Hepatocyte (in vitro differentiated cells): ENCODE measurements around the gene NIT2. TPM values are rescaled to one million over a fixed set of nuclear protein-coding genes. Genes with fewer than 3 reads are reported as not detected.

Experiments used
- DNase-seq: peaks from one replicate; pipeline ENCODE4 v3.0.0-alpha.2; 2016; ENCODE audit warnings: low spot score
- H2AFZ ChIP-seq: fragments of 200-600 bp; sonication (generic); 2 replicates; pipeline ENCODE4 v1.6.0; 2016; ENCODE audit warnings: antibody characterized with exemption, mild to moderate bottlenecking
- H3K27ac ChIP-seq: fragments of 200-600 bp; sonication (generic); 2 replicates; pipeline ENCODE4 v1.5.1; 2016; ENCODE audit warnings: mild to moderate bottlenecking
- H3K27me3 ChIP-seq: fragments of 200-600 bp; sonication (generic); 2 replicates; pipeline ENCODE4 v1.6.1; 2016
- H3K36me3 ChIP-seq: fragments of 200-600 bp; sonication (generic); replicated peaks from 2 replicates; pipeline ENCODE4 v1.5.1; 2016; ENCODE audit warnings: low read depth; ENCODE audit not compliant: insufficient read depth
- H3K4me1 ChIP-seq: fragments of 200-600 bp; sonication (generic); 2 replicates; pipeline ENCODE4 v1.5.1; 2016; ENCODE audit warnings: mild to moderate bottlenecking, moderate library complexity; ENCODE audit not compliant: insufficient read depth
- H3K4me2 ChIP-seq: fragments of 200-600 bp; sonication (generic); 2 replicates; pipeline ENCODE4 v1.6.0; 2016
- H3K4me3 ChIP-seq: fragments of 200-600 bp; sonication (generic); 2 replicates; pipeline ENCODE4 v1.5.1; 2016; ENCODE audit warnings: mild to moderate bottlenecking
- H3K79me2 ChIP-seq: fragments of 200-600 bp; sonication (generic); 2 replicates; pipeline ENCODE4 v1.6.0; 2017; ENCODE audit warnings: mild to moderate bottlenecking
- H3K9me2 ChIP-seq: fragments of 200-600 bp; sonication (generic); replicated peaks from 2 replicates; pipeline ENCODE4 v1.6.0; 2017; ENCODE audit warnings: mild to moderate bottlenecking; ENCODE audit not compliant: insufficient read depth
- H3K9me3 ChIP-seq: fragments of 200-600 bp; sonication (generic); 2 replicates; pipeline ENCODE4 v1.5.1; 2016; ENCODE audit warnings: low read depth, mild to moderate bottlenecking
- H4K20me1 ChIP-seq: fragments of 200-600 bp; sonication (generic); 2 replicates; pipeline ENCODE4 v1.6.0; 2016; ENCODE audit warnings: mild to moderate bottlenecking; ENCODE audit not compliant: insufficient read depth, poor library complexity, severe bottlenecking
- EZH2 ChIP-seq: fragments of 200-600 bp; sonication (generic); IDR thresholded peaks from 2 replicates; pipeline ENCODE4 v1.6.1; 2016; ENCODE audit warnings: antibody characterized with exemption, mild to moderate bottlenecking, borderline replicate concordance
- EZH2phosphoT487 ChIP-seq: fragments of 200-600 bp; sonication (generic); IDR thresholded peaks from one replicate; pipeline ENCODE4 v1.6.1; 2018; ENCODE audit warnings: antibody characterized with exemption, mild to moderate bottlenecking, low read depth, moderate library complexity; ENCODE audit not compliant: unreplicated experiment, severe bottlenecking
- WGBS: methylation state at CpG from one replicate; pipeline ENCODE4 v1.1.6; 2016; ENCODE audit warnings: low lambda C conversion rate; ENCODE audit errors: missing lambda C conversion rate; 5-methylcytosine and 5-hydroxymethylcytosine counted together
- polyA plus RNA-seq: library from polyadenylated mRNA; unstranded; fragments of >200 nt; fragmentation: Nextera tagmentation; extraction: Ambion mirVana; gene quantifications from 2 replicates; pipeline ENCODE4 v1.2.1, GENCODE V29; 2016
- total RNA-seq: library from RNA; depleted of rRNA; stranded (reverse); fragments of >200 nt; gene quantifications from 2 replicates; pipeline ENCODE4 v1.2.3, GENCODE V29; 2014
- TF ChIP-seq, protein P1 (sequence below): fragments of 200-600 bp; sonication (generic); IDR thresholded peaks from 2 replicates; pipeline ENCODE4 v1.5.1; 2016; ENCODE audit warnings: antibody characterized with exemption, mild to moderate bottlenecking; ENCODE audit not compliant: poor library complexity

Gene NIT2
- total and polyA plus RNA-seq, 2 experiments from 2014 or later: 45.2 to 96.9 TPM

DNA sequence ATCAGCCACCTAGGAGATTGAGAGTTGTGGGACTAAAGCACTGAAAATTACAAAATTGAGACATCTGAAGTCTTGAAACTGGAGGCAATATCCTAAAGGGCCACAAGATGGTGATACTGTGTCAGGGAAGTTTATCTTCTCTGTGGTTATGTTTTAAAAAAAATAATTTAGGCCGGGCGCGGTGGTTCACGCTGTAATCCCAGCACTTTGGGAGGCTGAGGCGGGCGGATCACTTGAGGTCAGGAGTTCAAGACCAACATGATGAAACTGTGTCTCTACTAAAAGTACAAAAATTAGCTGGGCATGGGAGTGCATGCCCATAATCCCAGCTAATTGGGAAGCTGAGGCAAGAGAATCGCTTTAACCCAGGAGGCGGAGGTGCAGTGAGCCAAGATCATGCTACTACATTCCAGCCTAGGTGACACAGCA is 17.9 kb upstream of the NIT2 start:
- peak; percentile 64 for DNase-seq
- Histone ChIP-seq H3K4me2 (no peak overlapping the region), H3K9me2 (no peaks in the 10 kb centered on the region), H3K4me1 (no peaks in the 10 kb centered on the region), H3K9me3 (no peaks in the 10 kb centered on the region), H3K27ac (no peak overlapping the region), H3K27me3 (no peaks in the 10 kb centered on the region), H3K4me3 (no peak overlapping the region), H3K36me3 (no peaks in the 10 kb centered on the region), H4K20me1 (no peaks in the 10 kb centered on the region), H2AFZ (no peak overlapping the region), H3K79me2 (no peaks in the 10 kb centered on the region)
- TF ChIP-seq EZH2phosphoT487: no peak
- TF ChIP-seq, protein P1, sequence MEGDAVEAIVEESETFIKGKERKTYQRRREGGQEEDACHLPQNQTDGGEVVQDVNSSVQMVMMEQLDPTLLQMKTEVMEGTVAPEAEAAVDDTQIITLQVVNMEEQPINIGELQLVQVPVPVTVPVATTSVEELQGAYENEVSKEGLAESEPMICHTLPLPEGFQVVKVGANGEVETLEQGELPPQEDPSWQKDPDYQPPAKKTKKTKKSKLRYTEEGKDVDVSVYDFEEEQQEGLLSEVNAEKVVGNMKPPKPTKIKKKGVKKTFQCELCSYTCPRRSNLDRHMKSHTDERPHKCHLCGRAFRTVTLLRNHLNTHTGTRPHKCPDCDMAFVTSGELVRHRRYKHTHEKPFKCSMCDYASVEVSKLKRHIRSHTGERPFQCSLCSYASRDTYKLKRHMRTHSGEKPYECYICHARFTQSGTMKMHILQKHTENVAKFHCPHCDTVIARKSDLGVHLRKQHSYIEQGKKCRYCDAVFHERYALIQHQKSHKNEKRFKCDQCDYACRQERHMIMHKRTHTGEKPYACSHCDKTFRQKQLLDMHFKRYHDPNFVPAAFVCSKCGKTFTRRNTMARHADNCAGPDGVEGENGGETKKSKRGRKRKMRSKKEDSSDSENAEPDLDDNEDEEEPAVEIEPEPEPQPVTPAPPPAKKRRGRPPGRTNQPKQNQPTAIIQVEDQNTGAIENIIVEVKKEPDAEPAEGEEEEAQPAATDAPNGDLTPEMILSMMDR: peak; percentile 75
- 37% methylated on average over 8 of the region's 8 CpGs for WGBS

DNA sequence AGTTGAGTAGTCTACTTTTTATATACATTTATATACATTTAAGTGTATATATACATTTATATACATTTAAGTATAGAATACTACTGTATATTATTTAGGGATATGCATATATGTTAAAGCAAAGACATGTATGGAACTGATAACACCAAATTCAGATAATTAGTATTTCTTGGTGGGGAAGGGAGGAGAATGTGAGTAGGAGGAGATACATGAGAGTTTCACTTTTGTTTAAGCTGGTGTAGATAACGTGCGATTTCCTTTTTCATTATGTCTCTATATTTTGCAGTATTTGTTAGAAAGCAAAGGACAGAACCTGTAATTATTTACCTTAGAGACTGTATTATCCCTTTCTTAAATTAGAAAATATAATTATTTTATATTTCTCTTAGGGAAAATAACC is 16.6 kb upstream of the NIT2 start:
- Histone ChIP-seq H3K4me2 (no peak overlapping the region), H3K4me3 (no peak overlapping the region), H3K27ac (no peak overlapping the region)

DNA sequence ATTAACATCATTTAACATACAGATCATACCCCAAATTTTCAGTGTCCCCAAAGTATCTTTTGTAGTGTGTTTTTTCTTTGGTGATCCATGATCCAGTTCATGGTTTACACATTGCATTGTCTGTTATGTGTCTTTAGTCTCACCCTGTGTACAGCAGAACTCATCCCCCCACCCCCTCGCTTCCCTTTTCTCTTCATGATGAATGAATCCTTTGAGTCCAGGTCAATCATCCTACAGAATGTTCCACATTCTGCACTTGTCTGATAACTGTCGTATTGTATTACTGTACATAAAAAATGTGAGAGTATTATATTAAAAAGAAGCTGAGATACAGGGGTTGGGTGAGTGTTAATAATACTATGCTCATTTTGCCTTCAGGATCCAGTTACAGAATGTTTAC is 14.6 kb upstream of the NIT2 start:
- Histone ChIP-seq H3K27ac (no peak overlapping the region), H3K4me1 (no peaks in the 10 kb centered on the region), H3K27me3 (no peaks in the 10 kb centered on the region), H2AFZ (no peak overlapping the region), H3K4me2 (no peak overlapping the region), H4K20me1 (no peaks in the 10 kb centered on the region), H3K4me3 (no peak overlapping the region), H3K36me3 (no peaks in the 10 kb centered on the region), H3K9me2 (no peaks in the 10 kb centered on the region), H3K79me2 (no peaks in the 10 kb centered on the region), H3K9me3 (no peaks in the 10 kb centered on the region)
- TF ChIP-seq EZH2 (no peak), EZH2phosphoT487 (no peak)
- TF ChIP-seq, protein P1: no peak
- DNase-seq: no peak
- 93% methylated on average over 2 of the region's 2 CpGs for WGBS

More for the DNA sequence above, 16.6 kb upstream of the NIT2 start:
- Histone ChIP-seq H3K79me2 (no peaks in the 10 kb centered on the region), H3K9me2 (no peaks in the 10 kb centered on the region), H4K20me1 (no peaks in the 10 kb centered on the region), H3K4me1 (no peaks in the 10 kb centered on the region), H3K27me3 (no peaks in the 10 kb centered on the region), H2AFZ (no peak overlapping the region), H3K36me3 (no peaks in the 10 kb centered on the region), H3K9me3 (no peaks in the 10 kb centered on the region)
- DNase-seq: no peak
- TF ChIP-seq EZH2phosphoT487 (no peak), EZH2 (no peak)
- TF ChIP-seq, protein P1: no peak
- 89% methylated on average over 2 of the region's 2 CpGs for WGBS

DNA sequence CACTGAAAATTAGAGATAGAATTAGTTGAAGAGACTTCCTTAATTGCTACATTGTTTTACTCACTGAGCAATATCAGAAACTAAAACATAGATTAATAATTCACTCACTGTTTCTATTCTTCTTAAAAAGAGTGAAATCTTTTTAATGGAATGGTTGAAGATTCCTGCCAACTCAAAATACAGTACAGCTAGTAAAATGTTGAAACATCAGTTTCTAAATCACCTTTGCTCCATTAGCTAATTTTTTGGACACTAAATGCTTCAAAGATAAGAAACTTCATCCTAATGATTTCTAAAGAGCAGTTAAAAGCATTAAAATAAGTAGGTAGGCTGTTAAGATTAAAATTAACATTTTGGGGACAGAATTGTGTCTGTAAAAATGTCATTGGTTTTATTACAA is 10.5 kb upstream of the NIT2 start:
- Histone ChIP-seq H3K79me2 (no peaks in the 10 kb centered on the region), H3K4me1 (no peaks in the 10 kb centered on the region), H3K9me2 (no peaks in the 10 kb centered on the region), H3K36me3 (no peaks in the 10 kb centered on the region), H4K20me1 (no peaks in the 10 kb centered on the region), H3K27me3 (no peaks in the 10 kb centered on the region), H3K9me3 (no peaks in the 10 kb centered on the region), H3K4me2 (no peak overlapping the region), H3K27ac (no peak overlapping the region), H3K4me3 (no peak overlapping the region), H2AFZ (no peak overlapping the region)
- DNase-seq: no peak
- TF ChIP-seq EZH2phosphoT487: no peak
- TF ChIP-seq, protein P1: no peak
